Activated CD4-positive, alpha-beta memory T cell treated with anti-CD3 and anti-CD28 coated beads, Interleukin-2, amount 10 ng/mL, durations not matched to agents 7 days and 5 days (primary cell): ENCODE data around the gene SMIM12. TPM values are rescaled to one million over a fixed set of nuclear protein-coding genes. Genes with fewer than 3 reads are reported as not detected.
"Not testable (repeated sequence)": the region's sequence is repeated elsewhere in the genome, so short reads cannot be mapped to it uniquely, and the experiment has no call there.

Source experiments
- CTCF ChIA-PET: fragments of 350-600 bp; sonication (Branson Sonifier 250); formaldehyde crosslinking; loops from one replicate; lab custom pipeline; 2021; ENCODE audit warnings: antibody characterized with exemption, inconsistent platforms; lab: Charles Lee
- POLR2A ChIA-PET: fragments of 350-600 bp; sonication (Branson Sonifier 250); formaldehyde crosslinking; loops from one replicate; lab custom pipeline; 2021; ENCODE audit warnings: antibody characterized with exemption; lab: Charles Lee
- DNase-seq: peaks from one replicate; pipeline ENCODE4 v3.0.0-alpha.2; 2020
- H3K27ac Mint-ChIP-seq: one replicate; pipeline ENCODE4 v1.8.0; 2021; ENCODE audit warnings: mild to moderate bottlenecking, mixed read lengths
- H3K27me3 Mint-ChIP-seq: one replicate; pipeline ENCODE4 v1.8.0; 2021; ENCODE audit warnings: mixed read lengths
- H3K36me3 Mint-ChIP-seq: one replicate; pipeline ENCODE4 v1.8.0; 2021; ENCODE audit warnings: low read depth, mixed read lengths
- H3K4me1 Mint-ChIP-seq: one replicate; pipeline ENCODE4 v1.8.0; 2021; ENCODE audit warnings: mixed read lengths
- H3K4me3 Mint-ChIP-seq: one replicate; pipeline ENCODE4 v1.8.0; 2021; ENCODE audit warnings: mild to moderate bottlenecking, mixed read lengths
- H3K9me3 Mint-ChIP-seq: one replicate; pipeline ENCODE4 v1.8.0; 2021; ENCODE audit warnings: mixed read lengths
- total RNA-seq, 2 experiments: library from RNA; stranded (reverse); gene quantifications; one replicate each; pipeline ENCODE4 v1.2.3, GENCODE V29; 2021

The SMIM12 gene
- total RNA-seq, 2 experiments from 2014 or later = 45.9 to 48.5 TPM

DNA sequence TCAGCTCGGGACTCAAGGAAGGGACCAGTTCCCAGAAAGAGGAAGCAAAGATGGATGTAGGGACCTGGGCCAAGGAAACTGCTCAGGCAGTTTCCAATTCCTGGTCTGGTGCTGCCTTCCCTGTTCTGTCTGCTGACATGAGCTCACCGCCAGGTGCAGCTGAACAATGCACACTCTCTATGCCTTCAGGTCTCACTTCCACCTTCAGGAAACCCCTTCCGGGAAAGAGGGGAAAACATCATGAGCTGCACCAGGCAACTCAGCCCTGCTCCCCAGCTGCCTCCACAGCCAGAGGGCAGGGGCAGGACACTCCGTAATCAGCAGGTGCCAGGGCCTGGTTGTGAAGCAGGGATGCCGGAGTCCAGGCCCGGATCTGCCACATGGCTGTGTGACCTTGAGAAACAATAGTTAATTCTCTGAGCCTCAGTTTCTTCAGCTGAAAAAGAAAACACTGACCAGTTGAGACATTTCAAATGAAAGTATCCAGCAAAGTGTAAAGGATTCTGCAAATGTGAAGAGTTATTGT is 27.8 kb downstream of the SMIM12 start:
- Mint-ChIP-seq H3K27ac (no peak overlapping the region), H3K4me1 (no peaks in the 10 kb centered on the region), H3K4me3 (no peak overlapping the region), H3K9me3 (no peaks in the 10 kb centered on the region), H3K36me3 (no peaks in the 10 kb centered on the region), H3K27me3 (no peaks in the 10 kb centered on the region)
- ChIA-PET CTCF (interaction anchor here (2.2 kb wide), 1 partner anchor 21 kb away, joined by 4 read pairs; no protein-coding TSS in a partner anchor), POLR2A (no interaction called here)
- no peak for DNase-seq

DNA sequence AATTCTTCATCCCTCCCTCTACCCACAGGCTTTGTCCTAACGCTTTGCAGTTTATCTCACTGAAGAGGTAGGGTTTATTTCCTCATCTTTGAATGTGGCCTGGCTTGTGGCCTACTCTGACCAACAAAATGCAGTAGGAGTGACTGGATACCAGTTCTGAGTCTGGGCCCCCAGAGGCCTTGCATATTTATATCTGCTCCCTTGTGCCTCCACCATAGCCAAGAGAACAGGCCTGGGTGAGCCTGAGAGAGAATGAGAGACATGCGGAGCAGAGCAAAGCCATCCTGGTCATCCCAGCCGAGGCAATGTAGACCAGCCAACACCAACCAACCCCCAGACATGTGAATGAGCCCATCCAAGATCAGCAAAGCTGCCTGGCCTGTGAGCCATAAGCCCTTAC is 30.3 kb downstream of the SMIM12 start:
- Mint-ChIP-seq H3K27me3 (no peaks in the 10 kb centered on the region), H3K27ac (no peak overlapping the region), H3K4me1 (no peaks in the 10 kb centered on the region), H3K9me3 (no peaks in the 10 kb centered on the region), H3K36me3 (no peaks in the 10 kb centered on the region), H3K4me3 (no peak overlapping the region)
- DNase-seq = no peak
- ChIA-PET POLR2A (no interaction called here), CTCF (no interaction called here)

DNA sequence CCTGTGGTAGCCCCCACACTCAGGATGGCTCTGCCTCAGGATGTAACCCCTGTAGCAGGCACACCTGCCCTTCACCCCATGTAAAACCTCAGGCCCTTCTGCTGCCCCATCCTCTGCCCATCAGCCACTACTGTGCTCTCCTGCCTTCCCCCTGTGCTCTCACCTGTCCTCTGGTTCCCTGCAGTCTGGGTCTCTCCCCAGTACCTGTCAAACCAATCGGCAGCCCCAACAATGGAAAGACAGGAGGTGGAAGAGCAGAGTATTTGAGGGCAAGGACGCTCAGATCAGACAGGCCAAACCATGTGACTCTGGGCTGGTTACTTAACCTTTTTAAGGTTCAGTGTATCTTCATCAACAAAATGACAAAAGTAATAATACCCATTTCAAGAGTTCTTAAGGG is 30.9 kb downstream of the SMIM12 start:
- Mint-ChIP-seq H3K27me3 (no peaks in the 10 kb centered on the region), H3K4me3 (no peak overlapping the region), H3K27ac (no peak overlapping the region), H3K9me3 (no peaks in the 10 kb centered on the region), H3K4me1 (no peaks in the 10 kb centered on the region), H3K36me3 (no peaks in the 10 kb centered on the region)
- ChIA-PET POLR2A (no interaction called here), CTCF (no interaction called here)
- no peak for DNase-seq

DNA sequence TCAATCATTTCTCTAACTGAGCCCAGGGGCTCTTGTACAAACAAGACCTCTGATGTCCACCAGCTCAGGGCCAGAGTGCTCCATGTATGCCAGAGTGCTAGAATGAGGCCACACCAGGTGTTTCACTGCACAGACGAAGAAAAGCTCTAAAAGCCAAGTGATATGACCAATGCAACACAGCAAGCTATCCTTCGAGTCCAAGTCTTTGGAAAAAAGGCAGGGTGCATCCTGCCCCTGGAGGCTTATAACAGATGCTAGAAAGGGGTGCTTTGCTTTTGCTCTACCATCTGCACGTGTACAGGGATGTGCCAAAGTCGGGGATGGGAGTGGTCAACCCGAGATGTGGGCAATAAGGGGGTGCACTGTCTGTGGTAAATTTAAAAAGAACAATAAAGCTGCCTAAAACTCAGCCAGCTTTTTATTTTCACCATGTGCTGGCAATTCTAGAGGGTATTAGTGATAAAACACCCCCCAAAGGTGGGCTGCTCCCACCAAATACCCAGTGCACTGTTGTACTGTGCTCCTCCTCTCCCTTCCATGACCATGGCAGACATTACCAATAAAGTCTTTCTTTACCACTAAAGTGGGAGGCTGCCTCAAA is 32.1 kb downstream of the SMIM12 start:
- POLR2A ChIA-PET = no interaction called here
- no peak overlapping the region for H3K4me3 Mint-ChIP-seq
- no peaks in the 10 kb centered on the region for H3K27me3 Mint-ChIP-seq
- CTCF ChIA-PET = no interaction called here
- no peaks in the 10 kb centered on the region for H3K9me3 Mint-ChIP-seq
- H3K36me3 Mint-ChIP-seq = no peaks in the 10 kb centered on the region
- no peak overlapping the region for H3K27ac Mint-ChIP-seq
- no peak for DNase-seq
- no peaks in the 10 kb centered on the region for H3K4me1 Mint-ChIP-seq

DNA sequence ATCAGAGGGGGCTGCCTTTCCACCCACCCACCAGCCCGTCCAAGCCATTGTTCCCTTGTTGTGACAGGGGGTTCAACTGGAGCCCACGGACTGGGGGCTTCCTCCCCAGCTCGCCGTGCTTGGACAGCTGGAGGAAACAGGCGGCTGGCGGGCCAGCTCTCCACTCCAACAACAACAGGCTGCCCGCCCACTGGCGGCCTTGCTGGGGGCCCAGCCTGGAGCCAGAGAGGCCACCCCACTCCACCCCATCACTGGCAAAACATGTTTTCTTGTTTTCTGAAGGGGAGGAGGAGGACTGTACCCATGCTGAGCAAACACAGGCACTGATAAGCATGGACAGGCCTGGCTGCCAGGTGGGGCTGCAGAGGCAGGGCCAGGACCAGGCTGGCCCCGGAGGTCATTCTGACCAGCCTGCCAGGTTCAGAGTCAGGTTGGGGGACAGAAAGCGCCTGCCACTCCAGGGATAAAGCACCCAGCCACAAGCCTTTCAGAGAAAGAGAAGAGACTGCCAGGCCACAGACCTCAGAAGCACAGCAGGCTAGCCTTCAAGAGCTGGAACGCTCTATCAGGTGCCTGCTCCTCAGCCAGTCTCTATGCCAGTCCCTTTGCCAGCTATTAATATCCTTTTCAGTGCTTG is 34.0 kb downstream of the SMIM12 start:
- Mint-ChIP-seq H3K36me3 (no peaks in the 10 kb centered on the region), H3K9me3 (no peaks in the 10 kb centered on the region), H3K27me3 (no peaks in the 10 kb centered on the region), H3K27ac (no peak overlapping the region), H3K4me1 (no peaks in the 10 kb centered on the region), H3K4me3 (no peak overlapping the region)
- ChIA-PET CTCF (interaction anchor here (0.9 to 1.0 kb wide), 2 partner anchors 23 to 27 kb away, joined by 3 read pairs; no protein-coding TSS in a partner anchor), POLR2A (no interaction called here)
- no peak for DNase-seq

DNA sequence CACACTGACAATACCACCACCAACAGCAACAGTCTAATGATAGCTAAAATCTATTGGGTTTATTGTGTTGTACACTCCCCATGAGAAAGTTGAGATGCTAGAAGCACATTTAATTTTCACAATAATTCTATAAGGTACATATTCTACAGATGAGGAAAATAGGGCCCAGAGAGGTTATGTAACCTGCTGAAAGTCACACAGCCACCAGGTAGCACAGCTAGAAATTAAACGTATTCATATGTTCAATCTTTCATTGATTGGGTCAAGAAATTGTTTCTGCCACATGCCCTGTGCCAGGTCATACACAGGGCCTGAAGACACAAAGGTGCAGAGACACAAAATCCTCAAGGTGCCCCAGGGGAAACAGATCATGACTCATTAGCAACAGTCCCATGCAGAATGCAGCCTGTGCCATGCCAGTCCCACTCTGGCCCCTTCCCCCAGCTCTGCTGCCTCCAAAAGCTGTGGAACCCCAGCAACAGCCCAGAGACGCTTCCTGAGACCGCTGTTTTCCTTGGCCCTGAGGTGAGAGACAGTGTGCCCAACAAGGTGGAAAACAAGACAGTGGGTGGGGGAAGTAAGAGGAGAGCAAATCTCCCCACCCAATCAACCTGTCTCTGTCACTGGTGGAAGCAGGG is 34.6 kb downstream of the SMIM12 start:
- H3K27ac Mint-ChIP-seq = no peak overlapping the region
- CTCF ChIA-PET = no interaction called here
- DNase-seq = no peak
- POLR2A ChIA-PET = no interaction called here
- H3K4me1 Mint-ChIP-seq = no peaks in the 10 kb centered on the region
- no peak overlapping the region for H3K4me3 Mint-ChIP-seq
- no peaks in the 10 kb centered on the region for H3K9me3 Mint-ChIP-seq
- no peaks in the 10 kb centered on the region for H3K36me3 Mint-ChIP-seq
- H3K27me3 Mint-ChIP-seq = no peaks in the 10 kb centered on the region

DNA sequence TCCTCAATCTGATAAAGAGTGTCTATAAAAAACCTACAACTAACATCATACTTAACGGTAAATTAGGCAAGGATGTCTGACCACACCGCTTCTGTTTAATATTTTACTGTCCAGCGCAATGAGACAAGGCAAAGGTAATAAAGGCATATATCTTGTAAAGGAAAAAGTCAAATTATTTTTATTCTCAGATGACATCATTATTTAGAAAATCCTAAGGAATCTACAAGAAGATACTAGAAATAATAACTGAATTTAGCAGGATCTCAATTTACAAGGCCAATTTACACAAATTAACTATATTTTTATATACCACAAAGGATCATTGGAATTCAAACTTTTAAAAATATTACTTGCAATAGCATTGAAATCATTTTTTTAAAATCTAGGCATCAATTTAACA is 37.3 kb downstream of the SMIM12 start:
- Mint-ChIP-seq H3K27ac (no peak overlapping the region), H3K9me3 (no peaks in the 10 kb centered on the region), H3K4me3 (no peak overlapping the region), H3K36me3 (no peaks in the 10 kb centered on the region), H3K27me3 (no peaks in the 10 kb centered on the region), H3K4me1 (no peaks in the 10 kb centered on the region)
- POLR2A ChIA-PET = no interaction called here
- no peak for DNase-seq
- CTCF ChIA-PET = no interaction called here

DNA sequence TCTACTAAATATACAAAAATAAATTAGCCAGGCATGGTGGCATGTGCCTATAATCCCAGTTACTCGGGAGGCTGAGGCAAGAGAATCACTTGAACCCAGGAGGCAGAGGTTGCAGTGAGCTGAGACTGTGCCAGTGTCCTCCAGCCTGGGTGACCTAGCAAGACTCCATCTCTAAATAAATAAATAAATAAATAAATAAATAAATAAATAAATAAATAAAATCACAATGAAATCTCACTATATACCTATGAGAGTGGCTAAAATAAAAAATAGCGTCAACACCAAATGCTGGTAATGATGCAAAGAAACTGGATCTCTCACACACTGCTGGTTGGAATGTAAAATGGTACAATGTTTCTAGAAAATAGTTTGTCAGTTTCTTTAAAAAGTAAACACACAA is 40.7 kb downstream of the SMIM12 start:
- H3K36me3 Mint-ChIP-seq, H3K4me1 Mint-ChIP-seq, POLR2A ChIA-PET, H3K9me3 Mint-ChIP-seq, DNase-seq, H3K27me3 Mint-ChIP-seq, H3K4me3 Mint-ChIP-seq, H3K27ac Mint-ChIP-seq: not testable (repeated sequence)
- CTCF ChIA-PET = interaction anchor here (1.2 kb wide), 1 partner anchor 34 kb away, joined by 6 read pairs; no protein-coding TSS in a partner anchor

DNA sequence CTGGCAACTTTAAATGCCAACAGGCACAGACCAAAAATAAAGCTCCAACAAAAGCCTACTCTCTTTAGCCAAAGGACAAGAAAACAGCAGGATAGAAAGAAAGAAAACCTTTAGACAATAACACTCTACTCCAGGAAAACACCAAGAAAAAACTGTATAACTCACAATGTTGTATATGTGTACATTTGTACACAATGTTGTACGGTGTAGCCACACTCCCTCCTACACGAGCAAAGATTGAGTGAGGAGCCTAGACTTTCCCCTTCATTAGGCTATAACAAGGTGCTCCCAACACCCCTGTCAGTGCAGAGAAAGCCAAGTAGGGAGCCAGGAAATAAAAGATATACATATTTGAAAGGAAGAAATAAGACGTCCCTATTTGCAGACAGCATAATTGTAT is 42.8 kb downstream of the SMIM12 start:
- CTCF ChIA-PET = interaction anchor here (0.7 kb wide), 1 partner anchor 31 kb away, joined by 3 read pairs; no protein-coding TSS in a partner anchor
- no peaks in the 10 kb centered on the region for H3K9me3 Mint-ChIP-seq
- DNase-seq = no peak
- H3K27me3 Mint-ChIP-seq = peaks cover 4% of the 10 kb centered on the region
- POLR2A ChIA-PET = no interaction called here
- no peak overlapping the region for H3K4me3 Mint-ChIP-seq
- H3K27ac Mint-ChIP-seq = no peak overlapping the region
- H3K4me1 Mint-ChIP-seq = no peaks in the 10 kb centered on the region
- H3K36me3 Mint-ChIP-seq = no peaks in the 10 kb centered on the region

DNA sequence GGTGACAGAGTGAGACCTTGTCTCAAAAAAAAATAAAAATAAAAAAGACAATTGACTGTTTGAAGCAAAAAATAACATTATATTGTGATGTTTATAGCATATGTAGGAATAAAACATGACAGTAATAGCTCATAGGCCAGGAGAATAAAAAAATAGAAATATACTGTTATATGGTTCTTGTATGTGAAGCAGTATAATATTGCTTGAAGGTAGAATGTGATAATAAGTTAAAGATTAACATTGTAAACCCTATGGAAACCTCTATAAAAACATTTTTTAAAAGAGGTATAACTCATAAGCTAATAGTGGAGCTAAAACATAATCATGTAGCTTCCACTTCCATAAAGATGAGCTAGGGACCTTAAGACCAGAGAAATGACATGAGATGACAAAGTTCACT is 43.2 kb downstream of the SMIM12 start:
- Mint-ChIP-seq H3K4me3 (no peak overlapping the region), H3K27ac (no peak overlapping the region), H3K36me3 (no peaks in the 10 kb centered on the region), H3K4me1 (no peaks in the 10 kb centered on the region), H3K9me3 (no peaks in the 10 kb centered on the region), H3K27me3 (peaks cover 4% of the 10 kb centered on the region)
- DNase-seq = no peak
- POLR2A ChIA-PET = no interaction called here
- CTCF ChIA-PET = interaction anchor here (0.5 to 0.7 kb wide), 2 partner anchors 30 to 256 kb away, joined by 3 read pairs; no protein-coding TSS in a partner anchor

DNA sequence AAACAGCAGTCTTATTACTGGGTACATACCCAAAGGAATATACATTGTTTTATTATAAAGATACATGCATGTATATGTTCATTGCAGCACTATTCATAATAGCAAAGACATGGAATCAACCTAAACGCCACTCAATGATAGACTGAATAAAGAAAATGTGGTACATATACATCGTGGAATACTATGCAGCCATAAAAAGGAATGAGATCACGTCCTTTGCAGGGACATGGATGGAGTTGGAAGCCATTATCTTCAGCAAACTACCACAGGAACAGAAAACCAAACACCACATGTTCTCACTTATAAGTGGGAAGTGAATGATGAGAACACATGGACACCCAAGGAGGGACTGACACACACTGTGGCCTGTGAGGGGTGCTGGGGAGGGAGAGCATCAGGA is 48.8 kb downstream of the SMIM12 start:
- H3K9me3 Mint-ChIP-seq, H3K27me3 Mint-ChIP-seq, H3K4me3 Mint-ChIP-seq, DNase-seq, H3K36me3 Mint-ChIP-seq, H3K4me1 Mint-ChIP-seq, POLR2A ChIA-PET, H3K27ac Mint-ChIP-seq: not testable (repeated sequence)
- CTCF ChIA-PET = interaction anchor here (0.6 to 1.4 kb wide), 2 partner anchors 42 to 122 kb away, joined by 3 read pairs; no protein-coding TSS in a partner anchor

DNA sequence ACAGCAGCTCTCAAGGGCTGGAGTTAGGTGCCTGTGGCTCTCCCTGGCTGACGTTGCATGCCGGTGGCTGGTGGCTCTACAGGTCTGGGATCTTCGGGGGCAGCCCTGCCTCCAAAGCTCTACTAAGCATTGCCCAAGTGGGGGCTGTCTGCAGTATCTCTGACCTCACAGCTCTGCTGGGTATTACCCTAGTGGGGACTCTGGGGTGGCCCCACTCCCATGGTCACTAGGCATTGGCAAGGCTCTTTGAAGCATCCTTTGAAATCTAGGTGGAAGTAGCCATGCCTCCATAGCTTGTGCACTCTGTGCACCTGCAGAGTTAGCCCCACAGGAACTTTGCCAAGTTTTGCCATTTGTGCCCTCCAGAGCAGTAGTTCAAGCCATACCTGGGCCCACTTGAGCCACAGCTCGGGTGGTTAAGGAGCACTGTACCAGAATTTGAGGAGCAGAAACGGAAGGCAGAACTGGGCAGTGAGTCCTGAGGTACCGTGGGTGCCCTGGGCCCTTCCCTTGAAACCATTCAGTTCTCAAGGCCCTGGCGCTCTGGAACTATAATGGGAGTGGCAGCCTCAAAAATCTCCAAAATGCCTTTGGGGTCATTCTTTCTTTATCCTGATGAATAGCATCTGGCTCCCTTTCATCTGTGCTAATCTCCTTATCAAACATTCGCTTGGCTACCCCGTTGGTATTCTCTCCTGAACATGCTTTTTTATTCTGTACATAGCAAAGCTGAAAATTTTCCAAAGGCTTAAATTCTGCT is 51.3 kb downstream of the SMIM12 start:
- Mint-ChIP-seq H3K9me3 (peaks cover 2% of the 10 kb centered on the region), H3K27ac (no peak overlapping the region), H3K27me3 (peaks cover 8% of the 10 kb centered on the region), H3K36me3 (no peaks in the 10 kb centered on the region), H3K4me3 (no peak overlapping the region), H3K4me1 (no peaks in the 10 kb centered on the region)
- POLR2A ChIA-PET = no interaction called here
- no peak for DNase-seq
- CTCF ChIA-PET = interaction anchor here (1.4 to 1.5 kb wide), 2 partner anchors 22 to 44 kb away, joined by 3 read pairs; no protein-coding TSS in a partner anchor

DNA sequence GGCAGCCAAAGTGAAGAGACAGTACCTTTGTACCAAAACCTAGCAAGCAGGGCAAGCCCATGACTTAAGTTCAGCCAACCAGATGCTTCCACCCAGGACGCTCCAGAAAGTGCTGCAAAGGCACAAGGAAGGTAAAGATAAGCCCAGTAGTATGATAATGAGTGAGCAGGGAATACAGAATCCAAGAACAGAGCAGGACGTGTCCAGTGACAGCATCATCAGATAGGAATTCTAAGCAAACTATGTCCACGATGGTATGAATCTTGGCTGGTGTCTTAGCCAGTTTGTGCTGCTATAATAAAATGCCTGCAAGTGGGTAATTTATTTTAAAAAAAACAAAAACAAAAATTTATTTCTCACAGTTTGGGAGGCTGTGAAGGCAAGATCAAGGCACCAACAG is 53.2 kb downstream of the SMIM12 start:
- H3K27ac Mint-ChIP-seq = no peak overlapping the region
- H3K4me3 Mint-ChIP-seq = no peak overlapping the region
- peaks cover 8% of the 10 kb centered on the region for H3K27me3 Mint-ChIP-seq
- ChIA-PET CTCF (no interaction called here), POLR2A (no interaction called here)
- peaks cover 2% of the 10 kb centered on the region for H3K9me3 Mint-ChIP-seq
- no peak for DNase-seq
- no peaks in the 10 kb centered on the region for H3K4me1 Mint-ChIP-seq
- no peaks in the 10 kb centered on the region for H3K36me3 Mint-ChIP-seq
